Mucosa of descending colon (tissue), 3 donors: Measurements from ENCODE around the gene ADCK1. TPM values are rescaled to one million over a fixed set of nuclear protein-coding genes. Genes with fewer than 3 reads are reported as not detected.
"Not testable (repeated sequence)": the region's sequence is repeated elsewhere in the genome, so short reads cannot be mapped to it uniquely, and the experiment has no call there.

Experiments used
- ATAC-seq: fragments of 200-7000 bp; cut with Tn5 transposase; one replicate; pipeline ENCODE4 v1.9.1; 2020; ENCODE audit warnings: mild to moderate bottlenecking, moderate library complexity
- DNase-seq, 3 donors: peaks; one replicate each; pipeline ENCODE4 v3.0.0-alpha.2; 2020
- H3K36me3 ChIP-seq: fragments of 200-600 bp; one replicate; pipeline ENCODE4 v1.8.0; 2021; ENCODE audit warnings: low read depth, mild to moderate bottlenecking
- H3K4me1 ChIP-seq: fragments of 200-600 bp; one replicate; pipeline ENCODE4 v1.8.0; 2021; ENCODE audit warnings: low read depth, mild to moderate bottlenecking
- H3K4me3 ChIP-seq: fragments of 200-600 bp; one replicate; pipeline ENCODE4 v1.8.0; 2021; ENCODE audit warnings: mild to moderate bottlenecking
- H3K9me3 ChIP-seq: fragments of 200-600 bp; one replicate; pipeline ENCODE4 v1.8.0; 2021; ENCODE audit warnings: mild to moderate bottlenecking
- CTCF ChIP-seq: fragments of 200-600 bp; IDR thresholded peaks from one replicate; pipeline ENCODE4 v1.8.0; 2022; ENCODE audit warnings: antibody characterized with exemption, mild to moderate bottlenecking
- intact Hi-C, 2 donors: fragments of 100-400 bp; cut with DNase I in 1 of 2; cut with micrococcal nuclease in 1 of 2; formaldehyde crosslinking; loops; one replicate each; pipeline versions ENCODE4 v1.11.0 to v1.11.1; 2022; cut with DNase I, micrococcal nuclease
- total RNA-seq, 3 donors: library from RNA; stranded (reverse); fragmentation: NEBNext Ultra II Directional in 2 of 3; extraction: Animal tissue kit (Norgen Biotek cat#: 25700) in 2 of 3; gene quantifications; one replicate each; pipeline versions ENCODE4 v1.2.1 to v1.2.4, GENCODE V29; 2021 to 2023
- donor health status: DM: no; HTN: no; CAD: no; lungs with moderate emphysema.
- donor health status: DM: no; HTN: no; CAD: no.
- donor health status: DM: no; HTN: yes; CAD: no.

Gene ADCK1
- total RNA-seq, 3 donors from 2014 or later: 9.1 to 15.4 (median 13.6) TPM

GRCh38 chr14:77912754-77913556, 113.0 kb downstream of the ADCK1 start:
- no peak for TF ChIP-seq CTCF
- DNase-seq: no peak
- Histone ChIP-seq H3K4me3 (no peak overlapping the region), H3K4me1 (no peaks in the 10 kb centered on the region), H3K9me3 (no peaks in the 10 kb centered on the region), H3K36me3 (no peaks in the 10 kb centered on the region)
- intact Hi-C loops: no loop called here
- no peak for ATAC-seq

- intact Hi-C loops: no loop called here
- H3K4me3 ChIP-seq: no peak overlapping the region
Observed at GRCh38 chr14:77914073-77914721, 114.3 kb downstream of the ADCK1 start.

GRCh38 chr14:77915390-77915789, 115.5 kb downstream of the ADCK1 start:
- H3K36me3 ChIP-seq, H3K4me1 ChIP-seq, ATAC-seq, DNase-seq, H3K4me3 ChIP-seq, intact Hi-C loops, H3K9me3 ChIP-seq: not testable (repeated sequence)

More at GRCh38 chr14:77914073-77914721, 114.3 kb downstream of the ADCK1 start:
- ATAC-seq (no peak), DNase-seq (no peak)
- Histone ChIP-seq H3K9me3 (no peaks in the 10 kb centered on the region), H3K4me1 (no peaks in the 10 kb centered on the region), H3K36me3 (no peaks in the 10 kb centered on the region)
- no peak for TF ChIP-seq CTCF

GRCh38 chr14:77917491-77918201, 117.7 kb downstream of the ADCK1 start:
- DNase-seq (no peak), ATAC-seq (no peak)
- no peaks in the 10 kb centered on the region for H3K4me1 ChIP-seq
- TF ChIP-seq CTCF: no peak
- intact Hi-C loops: no loop called here
- H3K4me3 ChIP-seq: no peak overlapping the region
- H3K36me3 ChIP-seq: no peaks in the 10 kb centered on the region
- H3K9me3 ChIP-seq: no peaks in the 10 kb centered on the region

- TF ChIP-seq CTCF: no peak
- H3K4me3 ChIP-seq: no peak overlapping the region
- intact Hi-C loops: no loop called here
- H3K36me3 ChIP-seq: no peaks in the 10 kb centered on the region
- H3K4me1 ChIP-seq: no peaks in the 10 kb centered on the region
- DNase-seq (no peak), ATAC-seq (no peak)
- no peaks in the 10 kb centered on the region for H3K9me3 ChIP-seq
Observed at GRCh38 chr14:77918448-77918847, 118.5 kb downstream of the ADCK1 start.

- Histone ChIP-seq H3K36me3 (no peaks in the 10 kb centered on the region), H3K4me1 (no peaks in the 10 kb centered on the region), H3K9me3 (no peaks in the 10 kb centered on the region), H3K4me3 (no peak overlapping the region)
- no peak for TF ChIP-seq CTCF
- intact Hi-C loops: no loop called here
- DNase-seq: no peak
- no peak for ATAC-seq
Observed at GRCh38 chr14:77920312-77920711, 120.4 kb downstream of the ADCK1 start.
